K562 (cell line): ENCODE measurements around the gene NXF3. TPM values are rescaled to one million over a fixed set of nuclear protein-coding genes. Genes with fewer than 3 reads are reported as not detected.

Source experiments
- BCOR ChIP-seq: fragments of 450-650 bp; IDR thresholded peaks from 2 replicates; pipeline ENCODE4 v1.6.1; 2016
- CBFA2T3 ChIP-seq: fragments of 450-650 bp; IDR thresholded peaks from 2 replicates; pipeline ENCODE4 v1.6.1; 2017
- CREBBP ChIP-seq: IDR thresholded peaks from one replicate; pipeline ENCODE4 v1.6.1; 2012; ENCODE audit warnings: low read depth, mild to moderate bottlenecking, control low read depth, inconsistent platforms, low read length
- ILF3 ChIP-seq: fragments of 450-650 bp; IDR thresholded peaks from 2 replicates; pipeline ENCODE4 v1.6.1; 2018; ENCODE audit warnings: antibody characterized with exemption, mild to moderate bottlenecking, moderate library complexity, borderline replicate concordance
- NEUROD1 ChIP-seq: fragments of 150-350 bp; IDR thresholded peaks from 2 replicates; pipeline ENCODE4 v1.6.1; 2014; ENCODE audit warnings: borderline replicate concordance, low read length, low read depth; ENCODE audit not compliant: partially characterized antibody
- NR2C1 ChIP-seq, 2 experiments: fragments of 450-650 bp; IDR thresholded peaks; 2 replicates each; pipeline ENCODE4 v1.6.1; 2017; ENCODE audit warnings: mild to moderate bottlenecking in 2 of 2, antibody characterized with exemption in 1 of 2, inconsistent platforms in 1 of 2, missing compliant biosample characterization in 1 of 2, missing genetic modification characterization in 1 of 2
- SAFB ChIP-seq: fragments of 200-400 bp; formaldehyde crosslinking; IDR thresholded peaks from 2 replicates; pipeline ENCODE4 v1.6.1; 2017; ENCODE audit warnings: low read depth, low read length, borderline replicate concordance
- TAF15 ChIP-seq: fragments of 200-400 bp; formaldehyde crosslinking; IDR thresholded peaks from 2 replicates; pipeline ENCODE4 v1.6.1; 2017; ENCODE audit warnings: mild to moderate bottlenecking, low read depth, low read length, moderate library complexity
- TCF3 ChIP-seq: sonication (generic); formaldehyde crosslinking; IDR thresholded peaks from 2 replicates; pipeline ENCODE4 v1.4.0; 2020; ENCODE audit warnings: mild to moderate bottlenecking, missing genetic modification reagents
- THAP7 ChIP-seq: fragments of 250-450 bp; sonication (Bioruptor Pico); IDR thresholded peaks from 2 replicates; pipeline ENCODE4 v1.5.0; 2021
- ZNF133 ChIP-seq: fragments of 250-450 bp; sonication (Bioruptor Pico); IDR thresholded peaks from 2 replicates; pipeline ENCODE4 v1.4.0; 2020; ENCODE audit warnings: mild to moderate bottlenecking
- ZNF134 ChIP-seq: fragments of 250-450 bp; sonication (Bioruptor Pico); conservative IDR thresholded peaks from 2 replicates; pipeline ENCODE4 v1.4.0; 2020
- ZNF347 ChIP-seq: fragments of 450-650 bp; formaldehyde crosslinking; IDR thresholded peaks from 2 replicates; pipeline ENCODE4 v1.4.0; 2020; ENCODE audit warnings: low read depth, mild to moderate bottlenecking, moderate library complexity
- ZNF445 ChIP-seq: fragments of 250-450 bp; sonication (Bioruptor Pico); IDR thresholded peaks from 2 replicates; pipeline ENCODE4 v1.4.0; 2020; ENCODE audit warnings: low read depth, mild to moderate bottlenecking, moderate library complexity
- polyA plus RNA-seq, 8 experiments: library from polyadenylated mRNA; depleted of rRNA in 4 of 8; stranded (reverse) in 5 of 8; unstranded in 3 of 8; fragments of >200 nt; fragmentation: Nextera tagmentation in 2 of 8; fragmentation: Illumina TruSeq in 1 of 8; extraction: Ambion mirVana in 2 of 8; extraction: Trizol in 1 of 8; gene quantifications; 2 replicates each; pipeline versions ENCODE4 v1.2.1 to v1.2.3, GENCODE V29; 2011 to 2014; ENCODE audit warnings: inconsistent platforms in 1 of 8, missing spikeins in 1 of 8
- total RNA-seq, 7 experiments: library from RNA; depleted of rRNA in 6 of 7; stranded (reverse); fragments of >200 nt in 6 of 7; fragmentation: Illumina TruSeq in 2 of 7; extraction: Trizol in 2 of 7; gene quantifications; 2 replicates each; pipeline versions ENCODE4 v1.2.1 to v1.2.3, GENCODE V29; 2011 to 2021; ENCODE audit warnings: low replicate concordance in 1 of 7
- TF ChIP-seq, protein P1 (sequence below), 3 experiments: fragments of 200-800 bp in 1 of 3; fragments of 250-450 bp in 1 of 3; fragments of 450-650 bp in 1 of 3; sonication (Bioruptor Pico) in 1 of 3; sonication (Bioruptor generic) in 1 of 3; formaldehyde crosslinking in 1 of 3; IDR thresholded peaks; 2 replicates each; pipeline versions ENCODE4 v1.6.1 to v1.8.0; 2016 to 2022; ENCODE audit warnings: mild to moderate bottlenecking in 2 of 3, missing genetic modification characterization in 2 of 3, missing compliant biosample characterization in 1 of 3, moderate library complexity in 1 of 3
- TF ChIP-seq, protein P2 (sequence below): fragments of 150-350 bp; conservative IDR thresholded peaks from 2 replicates; pipeline ENCODE4 v1.6.1; 2014; ENCODE audit warnings: low read length

NXF3 gene
- total and polyA plus RNA-seq, 9 of the 15 experiments (the other 6 are each of a cell fraction or from before 2014, with no cell fraction given), result 0.18 to 0.40 (median 0.28) TPM; not detected in 2

GRCh38 chrX:103101299-103102042 is 8.5 kb upstream of the NXF3 start (continued):
- TF ChIP-seq, protein P1, sequence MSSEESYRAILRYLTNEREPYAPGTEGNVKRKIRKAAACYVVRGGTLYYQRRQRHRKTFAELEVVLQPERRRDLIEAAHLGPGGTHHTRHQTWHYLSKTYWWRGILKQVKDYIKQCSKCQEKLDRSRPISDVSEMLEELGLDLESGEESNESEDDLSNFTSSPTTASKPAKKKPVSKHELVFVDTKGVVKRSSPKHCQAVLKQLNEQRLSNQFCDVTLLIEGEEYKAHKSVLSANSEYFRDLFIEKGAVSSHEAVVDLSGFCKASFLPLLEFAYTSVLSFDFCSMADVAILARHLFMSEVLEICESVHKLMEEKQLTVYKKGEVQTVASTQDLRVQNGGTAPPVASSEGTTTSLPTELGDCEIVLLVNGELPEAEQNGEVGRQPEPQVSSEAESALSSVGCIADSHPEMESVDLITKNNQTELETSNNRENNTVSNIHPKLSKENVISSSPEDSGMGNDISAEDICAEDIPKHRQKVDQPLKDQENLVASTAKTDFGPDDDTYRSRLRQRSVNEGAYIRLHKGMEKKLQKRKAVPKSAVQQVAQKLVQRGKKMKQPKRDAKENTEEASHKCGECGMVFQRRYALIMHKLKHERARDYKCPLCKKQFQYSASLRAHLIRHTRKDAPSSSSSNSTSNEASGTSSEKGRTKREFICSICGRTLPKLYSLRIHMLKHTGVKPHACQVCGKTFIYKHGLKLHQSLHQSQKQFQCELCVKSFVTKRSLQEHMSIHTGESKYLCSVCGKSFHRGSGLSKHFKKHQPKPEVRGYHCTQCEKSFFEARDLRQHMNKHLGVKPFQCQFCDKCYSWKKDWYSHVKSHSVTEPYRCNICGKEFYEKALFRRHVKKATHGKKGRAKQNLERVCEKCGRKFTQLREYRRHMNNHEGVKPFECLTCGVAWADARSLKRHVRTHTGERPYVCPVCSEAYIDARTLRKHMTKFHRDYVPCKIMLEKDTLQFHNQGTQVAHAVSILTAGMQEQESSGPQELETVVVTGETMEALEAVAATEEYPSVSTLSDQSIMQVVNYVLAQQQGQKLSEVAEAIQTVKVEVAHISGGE (CRISPR knock-in tag; IDR thresholded peaks at IDR 0.05), result peak in 1 of 3 experiments; percentile 70; a peak in 2 of 6 replicates
- TF ChIP-seq CREBBP (no peak), ZNF347 (CRISPR knock-in tag) (no peak), SAFB (no peak), ILF3 (no peak), BCOR (peak; percentile 81), ZNF133 (CRISPR knock-in tag) (no peak), TCF3 (CRISPR knock-in tag) (peak; percentile 97), TAF15 (no peak), ZNF445 (CRISPR knock-in tag) (no peak), NEUROD1 (no peak), ZNF134 (CRISPR knock-in tag) (no peak; the same call in 1 of the 2 replicates), NR2C1 (IDR thresholded peaks at IDR 0.05) (no peak), NR2C1 (tag; IDR thresholded peaks at IDR 0.05) (0 out of 2 replicates have a peak, but pooled peaks have one; percentile 45), THAP7 (CRISPR knock-in tag) (no peak), CBFA2T3 (peak; percentile 99)
- TF ChIP-seq, protein P2, sequence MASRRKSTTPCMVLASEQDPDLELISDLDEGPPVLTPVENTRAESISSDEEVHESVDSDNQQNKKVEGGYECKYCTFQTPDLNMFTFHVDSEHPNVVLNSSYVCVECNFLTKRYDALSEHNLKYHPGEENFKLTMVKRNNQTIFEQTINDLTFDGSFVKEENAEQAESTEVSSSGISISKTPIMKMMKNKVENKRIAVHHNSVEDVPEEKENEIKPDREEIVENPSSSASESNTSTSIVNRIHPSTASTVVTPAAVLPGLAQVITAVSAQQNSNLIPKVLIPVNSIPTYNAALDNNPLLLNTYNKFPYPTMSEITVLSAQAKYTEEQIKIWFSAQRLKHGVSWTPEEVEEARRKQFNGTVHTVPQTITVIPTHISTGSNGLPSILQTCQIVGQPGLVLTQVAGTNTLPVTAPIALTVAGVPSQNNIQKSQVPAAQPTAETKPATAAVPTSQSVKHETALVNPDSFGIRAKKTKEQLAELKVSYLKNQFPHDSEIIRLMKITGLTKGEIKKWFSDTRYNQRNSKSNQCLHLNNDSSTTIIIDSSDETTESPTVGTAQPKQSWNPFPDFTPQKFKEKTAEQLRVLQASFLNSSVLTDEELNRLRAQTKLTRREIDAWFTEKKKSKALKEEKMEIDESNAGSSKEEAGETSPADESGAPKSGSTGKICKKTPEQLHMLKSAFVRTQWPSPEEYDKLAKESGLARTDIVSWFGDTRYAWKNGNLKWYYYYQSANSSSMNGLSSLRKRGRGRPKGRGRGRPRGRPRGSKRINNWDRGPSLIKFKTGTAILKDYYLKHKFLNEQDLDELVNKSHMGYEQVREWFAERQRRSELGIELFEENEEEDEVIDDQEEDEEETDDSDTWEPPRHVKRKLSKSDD, result no peak
